NCI-H524 treated with DMSO at 0.1 percent for 48 hours (cell line): ENCODE data around the gene HGS.
"Not testable (repeated sequence)": the region's sequence is repeated elsewhere in the genome, so short reads cannot be mapped to it uniquely, and the experiment has no call there.

Experiments
- DNase-seq: peaks from one replicate; lab custom pipeline; 2025; lab: John Stamatoyannopoulos, UW

HGS gene

GRCh38 chr17:81656118-81656743 is 27.6 kb upstream of the HGS start, which contains the start of gene PDE6G:
TSS of gene PDE6G (minus strand) at chr17:81656542. CDS start at chr17:81653305, 3,237 bp downstream.
- DNase-seq, result no peak

GRCh38 chr17:81656835-81657234 is 27.0 kb upstream of the HGS start:
- DNase-seq, result no peak

- DNase-seq, result no peak
Observed at GRCh38 chr17:81659038-81659437, 24.8 kb upstream of the HGS start.

GRCh38 chr17:81660441-81660840 is 23.4 kb upstream of the HGS start:
- no peak for DNase-seq

- DNase-seq, result no peak
Observed at GRCh38 chr17:81662002-81662401, 21.8 kb upstream of the HGS start.

GRCh38 chr17:81664051-81664470 is 19.8 kb upstream of the HGS start:
- no peak for DNase-seq

GRCh38 chr17:81665205-81666091 is 18.4 kb upstream of the HGS start:
- DNase-seq, result no peak

- DNase-seq, result no peak
Observed at GRCh38 chr17:81666092-81666341, 17.8 kb upstream of the HGS start.

GRCh38 chr17:81666342-81667191 is 17.2 kb upstream of the HGS start, which contains the start of the genes CCDC137 and OXLD1:
TSS of gene CCDC137 (plus strand) at chr17:81666737. CDS start at chr17:81666767, 30 bp downstream.
TSS of gene OXLD1 (minus strand) at chr17:81666605. CDS start at chr17:81666577, 28 bp downstream.
- peak; percentile 92 for DNase-seq

- no peak for DNase-seq
Observed at GRCh38 chr17:81667754-81668153, 16.1 kb upstream of the HGS start.

GRCh38 chr17:81672504-81672903 is 11.3 kb upstream of the HGS start:
- no peak for DNase-seq

- no peak for DNase-seq
Observed at GRCh38 chr17:81672954-81673353, 10.9 kb upstream of the HGS start.

- DNase-seq, result no peak
Observed at GRCh38 chr17:81673561-81674258, 10.1 kb upstream of the HGS start.

- DNase-seq, result not testable (repeated sequence)
Observed at GRCh38 chr17:81675515-81676221, 8.1 kb upstream of the HGS start.

GRCh38 chr17:81676906-81677305 is 6.9 kb upstream of the HGS start:
- no peak for DNase-seq

- DNase-seq, result no peak
Observed at GRCh38 chr17:81680150-81680549, 3.7 kb upstream of the HGS start.

- DNase-seq, result no peak
Observed at GRCh38 chr17:81681672-81682071, 2.1 kb upstream of the HGS start.

GRCh38 chr17:81682565-81683207 is 1.1 kb upstream of the HGS start:
- DNase-seq, result no peak

- DNase-seq, result no peak
Observed at GRCh38 chr17:81683208-81683583, 615 bp upstream of the HGS start.

GRCh38 chr17:81684442-81684911 is 666 bp downstream of the HGS start:
- DNase-seq, result no peak

- DNase-seq, result no peak
Observed at GRCh38 chr17:81685108-81685507, 1.3 kb downstream of the HGS start.
